Loucy (cell line): Measurements from ENCODE around the gene WNT4.

Experiments
- H2AFZ ChIP-seq: fragments of 200-600 bp; sonication (generic); 2 replicates; pipeline ENCODE4 v1.6.0; 2016; ENCODE audit warnings: antibody characterized with exemption, mild to moderate bottlenecking, low read length, moderate library complexity
- H3F3A ChIP-seq: fragments of 200-600 bp; 2 replicates; pipeline ENCODE4 v1.6.0; 2016; ENCODE audit warnings: antibody characterized with exemption, low read depth, mild to moderate bottlenecking
- H3K27me3 ChIP-seq: fragments of 200-600 bp; sonication (generic); 2 replicates; pipeline ENCODE4 v1.6.1; 2014; ENCODE audit warnings: low read length, mild to moderate bottlenecking; ENCODE audit not compliant: insufficient read depth, poor library complexity, severe bottlenecking
- H3K36me3 ChIP-seq: fragments of 200-600 bp; sonication (generic); 2 replicates; pipeline ENCODE4 v1.6.1; 2016; ENCODE audit warnings: low read length; ENCODE audit not compliant: insufficient read depth
- H3K4me1 ChIP-seq: fragments of 200-600 bp; sonication (generic); 2 replicates; pipeline ENCODE4 v1.5.1; 2014; ENCODE audit warnings: low read length, mild to moderate bottlenecking; ENCODE audit not compliant: insufficient read depth, poor library complexity, severe bottlenecking
- H3K4me2 ChIP-seq: fragments of 200-600 bp; sonication (generic); 2 replicates; pipeline ENCODE4 v1.6.0; 2014; ENCODE audit warnings: antibody characterized with exemption, low read length, low read depth, mild to moderate bottlenecking; ENCODE audit not compliant: poor library complexity, severe bottlenecking
- H3K4me3 ChIP-seq: fragments of 200-600 bp; sonication (generic); 2 replicates; pipeline ENCODE4 v1.5.1; 2014; ENCODE audit warnings: low read length, mild to moderate bottlenecking, mixed read lengths; ENCODE audit not compliant: poor library complexity, severe bottlenecking
- H3K79me2 ChIP-seq: fragments of 200-600 bp; sonication (generic); 2 replicates; pipeline ENCODE4 v1.6.1; 2014; ENCODE audit warnings: low read length; ENCODE audit not compliant: insufficient read depth
- H3K9ac ChIP-seq: fragments of 200-600 bp; sonication (generic); 2 replicates; pipeline ENCODE4 v1.6.0; 2014; ENCODE audit warnings: mild to moderate bottlenecking, low read depth, low read length, moderate library complexity; ENCODE audit not compliant: poor library complexity, severe bottlenecking
- H3K9me2 ChIP-seq: fragments of 200-600 bp; sonication (generic); replicated peaks from 2 replicates; pipeline ENCODE4 v1.6.1; 2016; ENCODE audit warnings: low read depth, low read length, mixed read lengths
- H3K9me3 ChIP-seq: fragments of 200-600 bp; sonication (generic); 2 replicates; pipeline ENCODE4 v1.6.1; 2014; ENCODE audit warnings: mild to moderate bottlenecking, antibody characterized with exemption, low read length, low read depth; ENCODE audit not compliant: insufficient read depth
- H4K20me1 ChIP-seq: fragments of 200-600 bp; sonication (generic); 2 replicates; pipeline ENCODE4 v1.6.0; 2014; ENCODE audit warnings: antibody characterized with exemption, low read length, mild to moderate bottlenecking; ENCODE audit not compliant: insufficient read depth, poor library complexity, severe bottlenecking
- EZH2phosphoT487 ChIP-seq: fragments of 200-600 bp; IDR thresholded peaks from 2 replicates; pipeline ENCODE4 v1.6.1; 2018; ENCODE audit warnings: antibody characterized with exemption, mild to moderate bottlenecking, moderate library complexity, borderline replicate concordance
- TF ChIP-seq, protein P1 (sequence below): fragments of 200-600 bp; sonication (generic); conservative IDR thresholded peaks from 2 replicates; pipeline ENCODE4 v1.5.1; 2014; ENCODE audit warnings: mild to moderate bottlenecking, antibody characterized with exemption, low read length

The WNT4 gene

DNA sequence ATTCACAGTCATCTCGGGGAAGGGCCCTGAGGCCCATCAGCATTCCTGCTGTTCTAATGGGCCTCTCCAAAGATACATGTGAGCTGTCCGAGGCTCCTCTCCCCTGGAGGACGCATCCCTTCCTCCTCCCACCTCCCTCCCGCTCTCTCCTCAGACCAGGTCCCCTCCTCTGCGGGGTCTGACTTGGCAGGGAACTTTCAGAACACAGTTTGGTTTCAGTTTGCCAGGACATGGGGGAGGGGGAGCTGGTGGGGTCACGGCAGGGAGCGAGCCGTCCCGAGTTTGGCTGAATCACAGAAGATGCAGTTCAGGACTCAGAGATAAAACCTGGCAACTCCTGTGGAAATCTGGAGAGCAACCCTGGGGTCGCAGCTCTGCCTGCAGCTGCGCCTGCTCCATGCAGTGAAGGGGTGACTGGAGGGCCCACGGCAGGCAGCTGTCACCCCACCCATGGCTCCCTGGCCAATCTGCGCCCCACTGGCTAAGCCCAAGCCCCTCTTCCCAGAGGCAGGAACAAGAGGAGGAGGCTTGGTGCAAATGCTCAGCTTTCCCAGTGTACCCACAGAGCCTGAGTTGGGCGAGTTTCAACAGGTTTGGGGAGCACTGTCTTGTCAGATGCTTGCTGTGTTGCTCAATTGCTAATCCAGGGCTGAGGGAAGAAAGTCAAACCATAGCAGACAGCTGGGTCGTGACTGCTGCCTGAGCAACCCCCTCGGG is 5.7 kb downstream of the WNT4 start:
- Histone ChIP-seq H4K20me1 (no peaks in the 10 kb centered on the region), H3K9ac (no peak overlapping the region), H3K4me1 (no peaks in the 10 kb centered on the region), H3K79me2 (no peaks in the 10 kb centered on the region), H2AFZ (no peak overlapping the region), H3K9me2 (no peaks in the 10 kb centered on the region), H3F3A (no peaks in the 10 kb centered on the region), H3K4me3 (no peak overlapping the region), H3K9me3 (no peaks in the 10 kb centered on the region), H3K36me3 (no peaks in the 10 kb centered on the region), H3K4me2 (no peak overlapping the region), H3K27me3 (no peaks in the 10 kb centered on the region)
- no peak for TF ChIP-seq EZH2phosphoT487
- TF ChIP-seq, protein P1, sequence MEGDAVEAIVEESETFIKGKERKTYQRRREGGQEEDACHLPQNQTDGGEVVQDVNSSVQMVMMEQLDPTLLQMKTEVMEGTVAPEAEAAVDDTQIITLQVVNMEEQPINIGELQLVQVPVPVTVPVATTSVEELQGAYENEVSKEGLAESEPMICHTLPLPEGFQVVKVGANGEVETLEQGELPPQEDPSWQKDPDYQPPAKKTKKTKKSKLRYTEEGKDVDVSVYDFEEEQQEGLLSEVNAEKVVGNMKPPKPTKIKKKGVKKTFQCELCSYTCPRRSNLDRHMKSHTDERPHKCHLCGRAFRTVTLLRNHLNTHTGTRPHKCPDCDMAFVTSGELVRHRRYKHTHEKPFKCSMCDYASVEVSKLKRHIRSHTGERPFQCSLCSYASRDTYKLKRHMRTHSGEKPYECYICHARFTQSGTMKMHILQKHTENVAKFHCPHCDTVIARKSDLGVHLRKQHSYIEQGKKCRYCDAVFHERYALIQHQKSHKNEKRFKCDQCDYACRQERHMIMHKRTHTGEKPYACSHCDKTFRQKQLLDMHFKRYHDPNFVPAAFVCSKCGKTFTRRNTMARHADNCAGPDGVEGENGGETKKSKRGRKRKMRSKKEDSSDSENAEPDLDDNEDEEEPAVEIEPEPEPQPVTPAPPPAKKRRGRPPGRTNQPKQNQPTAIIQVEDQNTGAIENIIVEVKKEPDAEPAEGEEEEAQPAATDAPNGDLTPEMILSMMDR, result no peak

DNA sequence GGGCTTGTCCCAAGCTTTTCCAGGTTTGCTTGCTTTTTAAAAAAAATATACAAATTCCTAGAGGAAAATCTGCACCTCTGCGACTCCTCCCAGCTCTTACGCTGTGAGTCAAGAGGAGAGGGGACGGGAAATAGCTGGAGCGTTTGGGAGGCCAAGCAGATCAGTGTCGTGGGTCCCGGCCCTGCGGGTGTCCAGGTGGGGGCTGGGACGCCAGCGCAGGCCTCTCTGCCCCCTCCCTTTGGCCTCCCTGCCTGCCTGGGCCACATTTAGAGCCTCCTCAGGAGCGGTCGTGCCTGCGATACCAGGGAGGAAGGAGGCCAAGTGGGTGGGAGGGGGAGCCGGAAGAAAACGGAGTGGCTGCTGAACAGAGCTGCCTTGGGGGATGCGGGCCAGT is 9.0 kb downstream of the WNT4 start:
- Histone ChIP-seq H3K9ac (no peak overlapping the region), H4K20me1 (no peaks in the 10 kb centered on the region), H3K9me3 (no peaks in the 10 kb centered on the region), H3K79me2 (no peaks in the 10 kb centered on the region), H3K4me1 (no peaks in the 10 kb centered on the region), H3F3A (no peaks in the 10 kb centered on the region), H3K27me3 (no peaks in the 10 kb centered on the region), H2AFZ (no peak overlapping the region), H3K4me2 (no peak overlapping the region), H3K4me3 (no peak overlapping the region), H3K9me2 (no peaks in the 10 kb centered on the region), H3K36me3 (no peaks in the 10 kb centered on the region)
- TF ChIP-seq, protein P1, result no peak
- no peak for TF ChIP-seq EZH2phosphoT487

DNA sequence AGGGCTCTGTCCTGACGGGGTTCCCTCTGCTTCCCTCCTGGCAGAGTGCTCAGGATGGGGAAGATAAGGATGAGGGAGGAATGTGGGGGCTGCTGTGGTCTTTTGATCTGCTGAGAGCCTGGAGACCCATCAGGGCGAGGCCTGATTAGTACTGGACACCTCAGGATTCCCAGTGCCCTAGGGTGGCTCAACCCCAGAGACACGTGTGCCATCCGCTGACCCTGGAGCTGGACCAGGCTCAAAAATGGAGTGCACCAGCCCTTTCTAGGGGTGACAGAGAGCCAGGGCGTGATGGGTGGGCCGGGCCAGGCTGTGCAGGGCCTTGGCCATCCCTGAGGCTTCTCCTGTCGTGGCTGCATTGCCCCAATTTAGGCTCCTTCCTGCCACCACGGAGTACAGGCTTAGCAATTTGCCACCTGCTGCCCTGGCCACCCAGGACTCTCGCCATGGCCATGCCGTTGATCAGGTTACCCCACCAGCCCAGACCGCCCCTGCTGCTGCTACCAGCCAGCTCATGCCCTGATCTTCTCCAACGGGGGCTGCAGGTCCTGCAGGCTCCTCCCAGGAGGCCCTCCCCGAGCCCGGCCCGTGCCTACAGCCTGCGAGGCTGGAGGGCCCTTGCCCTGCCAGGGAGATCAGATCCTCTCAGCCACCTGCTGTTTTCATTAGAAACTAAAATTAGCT is 9.5 kb downstream of the WNT4 start:
- no peaks in the 10 kb centered on the region for H3F3A ChIP-seq
- H3K4me1 ChIP-seq, result no peaks in the 10 kb centered on the region
- no peaks in the 10 kb centered on the region for H3K9me2 ChIP-seq
- TF ChIP-seq EZH2phosphoT487, result no peak
- TF ChIP-seq, protein P1, result no peak
- no peaks in the 10 kb centered on the region for H3K9me3 ChIP-seq
- no peaks in the 10 kb centered on the region for H4K20me1 ChIP-seq
- H3K4me2 ChIP-seq, result no peak overlapping the region
- no peaks in the 10 kb centered on the region for H3K27me3 ChIP-seq
- no peak overlapping the region for H3K4me3 ChIP-seq
- no peak overlapping the region for H3K9ac ChIP-seq
- no peaks in the 10 kb centered on the region for H3K79me2 ChIP-seq
- no peak overlapping the region for H2AFZ ChIP-seq
- H3K36me3 ChIP-seq, result no peaks in the 10 kb centered on the region
